BJ (cell line): ENCODE results near the gene PCARE. TPM values are rescaled to one million over a fixed set of nuclear protein-coding genes. Genes with fewer than 3 reads are reported as not detected.

Source experiments
- CTCF ChIA-PET: fragments of 350-600 bp; formaldehyde crosslinking; extraction: SDS; loops from one replicate; lab custom pipeline; 2021; ENCODE audit warnings: antibody characterized with exemption, inconsistent platforms; lab: Yijun Ruan, JAX
- POLR2A ChIA-PET: fragments of 300-600 bp; sonication (Branson Sonifier 250); formaldehyde crosslinking; extraction: SDS; loops from one replicate; lab custom pipeline; 2021; ENCODE audit warnings: antibody characterized with exemption; lab: Charles Lee
- DNase-seq: peaks from one replicate; pipeline ENCODE4 v3.0.0-alpha.2; 2011; ENCODE audit warnings: low read depth
- H3K27me3 ChIP-seq: 2 replicates; pipeline ENCODE4 v1.6.0; 2011; ENCODE audit warnings: low read length; ENCODE audit not compliant: control insufficient read depth, insufficient read depth
- H3K36me3 ChIP-seq: 2 replicates; pipeline ENCODE4 v1.5.1; 2011; ENCODE audit warnings: low read length; ENCODE audit not compliant: control insufficient read depth, insufficient read depth
- H3K4me3 ChIP-seq: 2 replicates; pipeline ENCODE4 v1.5.1; 2011; ENCODE audit warnings: low read depth, mild to moderate bottlenecking, control low read depth, low read length
- polyA plus RNA-seq: library from polyadenylated mRNA; depleted of rRNA; stranded (reverse); fragments of >200 nt; gene quantifications from 2 replicates; pipeline ENCODE4 v1.2.3, GENCODE V29; 2011
- TF ChIP-seq, protein P1 (sequence below): IDR thresholded peaks from 2 replicates; pipeline ENCODE4 v1.5.1; 2011; ENCODE audit warnings: low read depth, mild to moderate bottlenecking, control low read depth, inconsistent platforms, low read length, moderate library complexity; ENCODE audit not compliant: insufficient read depth

The PCARE gene
- polyA plus RNA-seq, 1 experiment, result not detected

DNA sequence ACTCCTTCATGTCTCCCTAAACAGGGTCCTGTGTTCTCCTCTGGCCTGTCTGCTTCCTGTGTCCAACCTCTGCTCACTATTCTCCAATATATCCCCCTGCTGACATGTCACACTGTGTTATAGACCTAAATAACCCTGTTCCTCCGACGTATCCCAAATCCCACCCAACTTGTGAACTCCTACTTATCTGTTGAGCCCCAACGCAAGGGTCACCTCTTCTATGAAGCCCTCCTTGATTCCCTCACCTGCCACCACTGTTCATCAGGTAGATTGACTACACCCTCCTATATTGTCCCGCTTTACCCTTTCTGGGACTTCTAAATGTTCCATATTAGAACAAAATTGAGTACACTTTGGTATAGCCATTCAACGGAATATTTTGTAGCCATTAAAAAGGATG, 42.1 kb downstream of the PCARE start:
- TF ChIP-seq, protein P1, sequence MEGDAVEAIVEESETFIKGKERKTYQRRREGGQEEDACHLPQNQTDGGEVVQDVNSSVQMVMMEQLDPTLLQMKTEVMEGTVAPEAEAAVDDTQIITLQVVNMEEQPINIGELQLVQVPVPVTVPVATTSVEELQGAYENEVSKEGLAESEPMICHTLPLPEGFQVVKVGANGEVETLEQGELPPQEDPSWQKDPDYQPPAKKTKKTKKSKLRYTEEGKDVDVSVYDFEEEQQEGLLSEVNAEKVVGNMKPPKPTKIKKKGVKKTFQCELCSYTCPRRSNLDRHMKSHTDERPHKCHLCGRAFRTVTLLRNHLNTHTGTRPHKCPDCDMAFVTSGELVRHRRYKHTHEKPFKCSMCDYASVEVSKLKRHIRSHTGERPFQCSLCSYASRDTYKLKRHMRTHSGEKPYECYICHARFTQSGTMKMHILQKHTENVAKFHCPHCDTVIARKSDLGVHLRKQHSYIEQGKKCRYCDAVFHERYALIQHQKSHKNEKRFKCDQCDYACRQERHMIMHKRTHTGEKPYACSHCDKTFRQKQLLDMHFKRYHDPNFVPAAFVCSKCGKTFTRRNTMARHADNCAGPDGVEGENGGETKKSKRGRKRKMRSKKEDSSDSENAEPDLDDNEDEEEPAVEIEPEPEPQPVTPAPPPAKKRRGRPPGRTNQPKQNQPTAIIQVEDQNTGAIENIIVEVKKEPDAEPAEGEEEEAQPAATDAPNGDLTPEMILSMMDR, result no peak
- CTCF ChIA-PET, result interaction anchor here (0.7 kb wide), 1 partner anchor 15 kb away, joined by 3 read pairs; no protein-coding TSS in a partner anchor
- DNase-seq, result no peak
- Histone ChIP-seq H3K4me3 (no peak overlapping the region), H3K27me3 (peaks cover 1% of the 10 kb centered on the region), H3K36me3 (no peaks in the 10 kb centered on the region)
- POLR2A ChIA-PET, result no interaction called here

DNA sequence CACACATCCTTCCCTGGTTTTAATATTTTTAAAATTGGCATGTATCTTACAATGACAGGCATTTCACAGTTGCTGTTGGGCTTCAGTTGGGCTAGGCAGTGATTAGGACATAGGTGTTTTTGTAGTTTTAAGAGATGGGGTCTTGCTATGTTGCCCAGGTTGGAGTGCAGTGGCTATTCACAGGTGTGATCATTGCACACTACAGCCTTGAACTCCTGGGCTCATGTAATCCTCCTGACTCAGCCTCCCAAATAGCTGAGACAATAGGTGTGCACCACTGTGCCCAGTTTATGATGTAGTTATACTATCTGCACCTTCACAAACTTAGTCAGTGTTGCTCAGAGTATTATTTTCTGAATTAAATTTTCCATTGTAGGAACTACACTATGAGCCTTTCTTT, 43.3 kb downstream of the PCARE start:
- Histone ChIP-seq H3K36me3 (no peaks in the 10 kb centered on the region), H3K27me3 (no peaks in the 10 kb centered on the region; the same call in 1 of the 2 replicates), H3K4me3 (no peak overlapping the region)
- TF ChIP-seq, protein P1, result no peak
- ChIA-PET POLR2A (no interaction called here), CTCF (no interaction called here)
- no peak for DNase-seq

DNA sequence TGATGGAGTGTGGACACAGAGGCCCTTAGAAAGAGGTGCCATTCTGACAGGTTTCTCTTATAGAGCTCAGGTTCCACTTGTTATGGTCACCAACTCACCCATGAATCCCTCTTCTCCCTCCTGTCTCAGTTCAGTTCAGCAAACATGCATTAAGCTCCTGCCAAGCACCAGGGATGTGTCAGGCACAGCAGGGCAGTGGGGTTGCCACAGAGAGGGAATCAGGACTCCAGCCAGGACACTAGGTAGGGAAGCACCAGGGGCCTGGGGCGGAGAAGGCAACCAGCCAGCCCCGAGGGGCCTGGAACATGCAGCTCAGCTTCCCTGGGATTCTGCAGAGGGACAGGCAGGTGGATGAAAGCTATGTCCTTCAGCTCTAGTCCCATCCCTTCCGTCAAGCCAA, 48.6 kb downstream of the PCARE start:
- ChIA-PET POLR2A (no interaction called here), CTCF (interaction anchor here (1.1 to 1.4 kb wide), 2 partner anchors 109 to 170 kb away, joined by 3 read pairs; no protein-coding TSS in a partner anchor)
- Histone ChIP-seq H3K4me3 (no peak overlapping the region), H3K36me3 (no peaks in the 10 kb centered on the region), H3K27me3 (no peaks in the 10 kb centered on the region; the same call in 1 of the 2 replicates)
- no peak for DNase-seq
- TF ChIP-seq, protein P1, result no peak

DNA sequence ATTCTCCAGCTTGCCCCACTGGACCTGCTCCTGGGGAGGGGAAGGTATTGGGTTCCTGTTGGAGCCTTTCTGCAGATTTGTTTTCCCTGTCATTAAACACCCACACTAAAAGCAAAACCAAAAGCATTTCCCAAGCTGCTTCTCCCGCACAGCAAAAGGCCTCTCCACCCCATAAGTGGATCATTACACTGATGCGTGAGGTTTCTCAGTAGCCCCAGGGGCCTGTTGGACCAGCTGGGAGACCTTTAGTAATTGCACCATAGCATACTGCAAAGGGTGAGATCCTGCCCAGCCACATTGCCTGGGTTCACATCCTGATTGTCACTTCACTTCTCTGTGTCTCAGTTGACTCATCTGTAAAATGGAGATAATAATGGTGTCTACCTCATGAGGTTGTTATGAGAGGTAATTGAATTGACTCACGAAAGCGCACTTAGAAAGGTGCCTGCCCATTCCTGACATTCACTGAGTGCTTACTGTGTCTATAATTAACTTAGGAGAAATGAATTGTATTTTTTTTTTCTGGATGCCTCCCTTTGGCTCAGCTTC, 49.4 kb downstream of the PCARE start:
- ChIA-PET CTCF (no interaction called here), POLR2A (no interaction called here)
- TF ChIP-seq, protein P1, result no peak
- H3K4me3 ChIP-seq, result no peak overlapping the region
- no peak for DNase-seq
- H3K36me3 ChIP-seq, result no peaks in the 10 kb centered on the region
- no peaks in the 10 kb centered on the region; the same call in 1 of the 2 replicates for H3K27me3 ChIP-seq

DNA sequence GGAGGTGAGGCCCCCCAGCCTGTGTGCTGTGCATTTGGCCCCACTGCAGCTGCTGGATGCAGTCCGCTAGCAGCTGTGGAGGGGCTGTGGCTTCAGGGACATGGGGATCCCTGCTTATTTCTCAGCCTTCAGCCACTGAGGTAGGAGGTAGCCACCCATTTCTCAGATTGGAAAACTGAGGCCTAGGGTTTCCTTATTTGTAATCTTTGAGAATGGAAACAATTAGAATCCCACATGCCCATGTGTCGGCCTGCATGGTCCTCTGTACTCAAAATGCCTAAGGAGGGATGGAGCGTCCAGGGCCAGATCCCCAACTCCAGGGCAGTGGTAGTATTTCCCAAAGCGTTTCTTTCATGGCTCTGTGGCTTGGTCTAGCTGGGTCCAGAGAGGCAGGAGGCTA, 51.1 kb downstream of the PCARE start:
- CTCF ChIA-PET, result no interaction called here
- TF ChIP-seq, protein P1, result no peak
- Histone ChIP-seq H3K36me3 (no peaks in the 10 kb centered on the region), H3K27me3 (no peaks in the 10 kb centered on the region), H3K4me3 (no peak overlapping the region)
- no peak for DNase-seq
- POLR2A ChIA-PET, result no interaction called here
